Measurements from ENCODE around the gene EGFLAM. TPM values are rescaled to one million over a fixed set of nuclear protein-coding genes. Genes with fewer than 3 reads are reported as not detected.

Gene EGFLAM
- total and polyA plus RNA-seq, 2 experiments from 2014 or later, result 0.24 to 1.9 TPM

DNA sequence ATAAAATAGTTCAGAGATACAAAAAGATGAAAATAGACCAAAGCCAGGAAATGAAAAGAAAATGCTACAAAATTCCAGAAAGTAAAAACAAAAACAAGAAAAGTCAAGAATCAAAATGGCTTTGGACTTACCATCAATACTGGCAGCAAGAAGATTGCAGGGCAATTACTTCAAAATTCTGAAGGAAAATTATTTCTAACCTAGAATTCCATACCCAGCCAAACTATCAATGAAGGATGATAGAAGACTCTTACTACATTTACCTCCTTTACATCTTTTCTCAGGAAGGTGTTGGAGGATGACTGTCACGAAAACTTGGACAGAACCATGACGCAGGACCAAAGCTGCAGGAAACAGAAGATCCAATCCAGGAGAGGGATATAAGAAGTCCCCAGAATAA, 46.8 kb downstream of the EGFLAM start:
- Histone ChIP-seq H3K27ac (ENCODE audit: low read depth) (no peak overlapping the region), H3K9me2 (ENCODE audit: insufficient read depth) (0 out of 2 replicates have a peak, but pooled peaks cover 2% of the 10 kb centered on the region), H3K79me2 (replicated peaks; ENCODE audit: insufficient read depth) (no peaks in the 10 kb centered on the region), H4K20me1 (replicated peaks; ENCODE audit: insufficient read depth) (no peaks in the 10 kb centered on the region), H3F3A (replicated peaks; ENCODE audit: low read depth) (no peaks in the 10 kb centered on the region), H2AFZ (no peak overlapping the region), H3K36me3 (ENCODE audit: insufficient read depth) (no peaks in the 10 kb centered on the region), H3K4me1 (ENCODE audit: insufficient read depth) (no peaks in the 10 kb centered on the region), H3K4me3 (no peak overlapping the region), H3K27me3 (ENCODE audit: insufficient read depth) (no peaks in the 10 kb centered on the region), H3K4me2 (no peak overlapping the region)
- no peak overlapping the region for H3K27ac Mint-ChIP-seq
- peaks cover 26% of the 10 kb centered on the region for H3K9me3 Mint-ChIP-seq
- no peak for DNase-seq (ENCODE audit: low spot score)
- H3K4me1 Mint-ChIP-seq, result no peaks in the 10 kb centered on the region
- H3K36me3 Mint-ChIP-seq (ENCODE audit: low read depth), result peaks cover 3% of the 10 kb centered on the region; the same call in 1 of the 3 replicates
- no peak for ATAC-seq
- TF ChIP-seq POLR2AphosphoS5 (IDR thresholded peaks at IDR 0.05; ENCODE audit: low read depth) (no peak), CREB1 (CRISPR knock-in tag; IDR thresholded peaks at IDR 0.05; ENCODE audit: low read depth) (no peak), ETS1 (IDR thresholded peaks at IDR 0.05) (no peak), NANOG (IDR thresholded peaks at IDR 0.05; ENCODE audit: borderline replicate concordance) (no peak), ZNF462 (CRISPR knock-in tag; IDR thresholded peaks at IDR 0.05) (no peak), ZNF114 (CRISPR knock-in tag; IDR thresholded peaks at IDR 0.05) (no peak), JUNB (IDR thresholded peaks at IDR 0.05; ENCODE audit: unreplicated experiment) (no peak), STAT1 (IDR thresholded peaks at IDR 0.05; ENCODE audit: unreplicated experiment) (no peak), EZH2phosphoT487 (IDR thresholded peaks at IDR 0.05; ENCODE audit: unreplicated experiment) (no peak), ZNF331 (CRISPR knock-in tag; IDR thresholded peaks at IDR 0.05; ENCODE audit: low read depth) (no peak), EZH2 (IDR thresholded peaks at IDR 0.05; ENCODE audit: low read depth, unreplicated experiment) (no peak)
- TF ChIP-seq, protein P1, sequence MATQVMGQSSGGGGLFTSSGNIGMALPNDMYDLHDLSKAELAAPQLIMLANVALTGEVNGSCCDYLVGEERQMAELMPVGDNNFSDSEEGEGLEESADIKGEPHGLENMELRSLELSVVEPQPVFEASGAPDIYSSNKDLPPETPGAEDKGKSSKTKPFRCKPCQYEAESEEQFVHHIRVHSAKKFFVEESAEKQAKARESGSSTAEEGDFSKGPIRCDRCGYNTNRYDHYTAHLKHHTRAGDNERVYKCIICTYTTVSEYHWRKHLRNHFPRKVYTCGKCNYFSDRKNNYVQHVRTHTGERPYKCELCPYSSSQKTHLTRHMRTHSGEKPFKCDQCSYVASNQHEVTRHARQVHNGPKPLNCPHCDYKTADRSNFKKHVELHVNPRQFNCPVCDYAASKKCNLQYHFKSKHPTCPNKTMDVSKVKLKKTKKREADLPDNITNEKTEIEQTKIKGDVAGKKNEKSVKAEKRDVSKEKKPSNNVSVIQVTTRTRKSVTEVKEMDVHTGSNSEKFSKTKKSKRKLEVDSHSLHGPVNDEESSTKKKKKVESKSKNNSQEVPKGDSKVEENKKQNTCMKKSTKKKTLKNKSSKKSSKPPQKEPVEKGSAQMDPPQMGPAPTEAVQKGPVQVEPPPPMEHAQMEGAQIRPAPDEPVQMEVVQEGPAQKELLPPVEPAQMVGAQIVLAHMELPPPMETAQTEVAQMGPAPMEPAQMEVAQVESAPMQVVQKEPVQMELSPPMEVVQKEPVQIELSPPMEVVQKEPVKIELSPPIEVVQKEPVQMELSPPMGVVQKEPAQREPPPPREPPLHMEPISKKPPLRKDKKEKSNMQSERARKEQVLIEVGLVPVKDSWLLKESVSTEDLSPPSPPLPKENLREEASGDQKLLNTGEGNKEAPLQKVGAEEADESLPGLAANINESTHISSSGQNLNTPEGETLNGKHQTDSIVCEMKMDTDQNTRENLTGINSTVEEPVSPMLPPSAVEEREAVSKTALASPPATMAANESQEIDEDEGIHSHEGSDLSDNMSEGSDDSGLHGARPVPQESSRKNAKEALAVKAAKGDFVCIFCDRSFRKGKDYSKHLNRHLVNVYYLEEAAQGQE (IDR thresholded peaks at IDR 0.05; ENCODE audit: unreplicated experiment), result no peak
- TF ChIP-seq, protein P2, sequence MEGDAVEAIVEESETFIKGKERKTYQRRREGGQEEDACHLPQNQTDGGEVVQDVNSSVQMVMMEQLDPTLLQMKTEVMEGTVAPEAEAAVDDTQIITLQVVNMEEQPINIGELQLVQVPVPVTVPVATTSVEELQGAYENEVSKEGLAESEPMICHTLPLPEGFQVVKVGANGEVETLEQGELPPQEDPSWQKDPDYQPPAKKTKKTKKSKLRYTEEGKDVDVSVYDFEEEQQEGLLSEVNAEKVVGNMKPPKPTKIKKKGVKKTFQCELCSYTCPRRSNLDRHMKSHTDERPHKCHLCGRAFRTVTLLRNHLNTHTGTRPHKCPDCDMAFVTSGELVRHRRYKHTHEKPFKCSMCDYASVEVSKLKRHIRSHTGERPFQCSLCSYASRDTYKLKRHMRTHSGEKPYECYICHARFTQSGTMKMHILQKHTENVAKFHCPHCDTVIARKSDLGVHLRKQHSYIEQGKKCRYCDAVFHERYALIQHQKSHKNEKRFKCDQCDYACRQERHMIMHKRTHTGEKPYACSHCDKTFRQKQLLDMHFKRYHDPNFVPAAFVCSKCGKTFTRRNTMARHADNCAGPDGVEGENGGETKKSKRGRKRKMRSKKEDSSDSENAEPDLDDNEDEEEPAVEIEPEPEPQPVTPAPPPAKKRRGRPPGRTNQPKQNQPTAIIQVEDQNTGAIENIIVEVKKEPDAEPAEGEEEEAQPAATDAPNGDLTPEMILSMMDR (conservative IDR thresholded peaks at IDR 0.05; ENCODE audit: low read depth in 2 of 2), result no peak
- no peaks in the 10 kb centered on the region for H3K27me3 Mint-ChIP-seq (ENCODE audit: insufficient read depth, low read depth, poor library complexity)
- no peak overlapping the region for H3K4me3 Mint-ChIP-seq

Measured in GM23338 (cell line).